NOMO-1 treated with DMSO at 0.1 percent for 48 hours (cell line): ENCODE measurements around the gene TTYH3.
"Not testable (repeated sequence)": the region's sequence is repeated elsewhere in the genome, so short reads cannot be mapped to it uniquely, and the experiment has no call there.

Experiments used
- DNase-seq: peaks from one replicate; lab custom pipeline; 2025; ENCODE audit not compliant: unreplicated experiment; lab: John Stamatoyannopoulos, UW

Gene TTYH3

GRCh38 chr7:2662273-2663120 lies 30.7 kb downstream of the TTYH3 start:
- no peak for DNase-seq

GRCh38 chr7:2663121-2663886 lies 31.5 kb downstream of the TTYH3 start:
- no peak for DNase-seq

GRCh38 chr7:2663960-2664359 lies 32.2 kb downstream of the TTYH3 start:
- DNase-seq: no peak

GRCh38 chr7:2665359-2665791 lies 33.6 kb downstream of the TTYH3 start:
- no peak for DNase-seq

- DNase-seq: no peak
These were observed 34.4 kb downstream of the TTYH3 start for GRCh38 chr7:2666155-2666554.

GRCh38 chr7:2666588-2667250 lies 34.9 kb downstream of the TTYH3 start:
- no peak for DNase-seq

- no peak for DNase-seq
These were observed 36.1 kb downstream of the TTYH3 start for GRCh38 chr7:2667843-2668242.

GRCh38 chr7:2668401-2668800 lies 36.6 kb downstream of the TTYH3 start:
- no peak for DNase-seq

GRCh38 chr7:2670171-2670570 lies 38.4 kb downstream of the TTYH3 start:
- DNase-seq: no peak

GRCh38 chr7:2670720-2671391 lies 39.1 kb downstream of the TTYH3 start:
- peak; percentile 33 for DNase-seq

- not testable (repeated sequence) for DNase-seq
These were observed 41.4 kb downstream of the TTYH3 start for GRCh38 chr7:2673214-2673613.

GRCh38 chr7:2673934-2674333 lies 42.1 kb downstream of the TTYH3 start:
- DNase-seq: no peak

GRCh38 chr7:2675256-2675764 lies 43.5 kb downstream of the TTYH3 start:
- no peak for DNase-seq

GRCh38 chr7:2676576-2676975 lies 44.8 kb downstream of the TTYH3 start:
- DNase-seq: not testable (repeated sequence)

GRCh38 chr7:2678454-2678853 lies 46.7 kb downstream of the TTYH3 start:
- DNase-seq: not testable (repeated sequence)

GRCh38 chr7:2679135-2680127 lies 47.6 kb downstream of the TTYH3 start:
- DNase-seq: not testable (repeated sequence)

GRCh38 chr7:2680256-2680655 lies 48.5 kb downstream of the TTYH3 start:
- no peak for DNase-seq

- DNase-seq: peak; percentile 57
These were observed 49.2 kb downstream of the TTYH3 start for GRCh38 chr7:2680792-2681490.
